Kidney (tissue), 19 donors: ENCODE data around the gene CCDC146. TPM values are rescaled to one million over a fixed set of nuclear protein-coding genes. Genes with fewer than 3 reads are reported as not detected.
"Not testable (repeated sequence)": the region's sequence is repeated elsewhere in the genome, so short reads cannot be mapped to it uniquely, and the experiment has no call there.

Source experiments
- DNase-seq, 5 donors: peaks; one replicate each; pipeline ENCODE4 v3.0.0-alpha.2; 2013 to 2020
- FAIRE-seq: peaks from 2 replicates; lab custom pipeline; 2012; peaks lifted over from hg19 to GRCh38; lab: Jason Lieb, UNC
- H3K27ac ChIP-seq, 2 donors: one replicate each; pipeline ENCODE4 v1.7.0; 2013; ENCODE audit warnings: low read depth in 2 of 2, low read length in 2 of 2, inconsistent platforms in 1 of 2
- H3K27me3 ChIP-seq: one replicate; pipeline ENCODE4 v1.7.1; 2013; ENCODE audit warnings: low read length, inconsistent platforms; ENCODE audit not compliant: control insufficient read depth, insufficient read depth
- H3K36me3 ChIP-seq, 3 donors: one replicate each; pipeline versions ENCODE4 v1.7.0 to v1.7.1; 2013; ENCODE audit warnings: low read length in 3 of 3, control low read depth in 1 of 3, inconsistent platforms in 1 of 3; ENCODE audit not compliant: insufficient read depth in 3 of 3, control insufficient read depth in 2 of 3
- H3K4me1 ChIP-seq, 3 donors: one replicate each; pipeline versions ENCODE4 v1.7.0 to v1.7.1; 2013; ENCODE audit warnings: low read length in 3 of 3, inconsistent platforms in 1 of 3, low read depth in 1 of 3; ENCODE audit not compliant: control insufficient read depth in 2 of 3, insufficient read depth in 2 of 3
- H3K4me3 ChIP-seq, 3 donors: one replicate each; pipeline versions ENCODE4 v1.7.0 to v1.8.1; 2013; ENCODE audit warnings: low read length in 3 of 3, control low read depth in 1 of 3, inconsistent platforms in 1 of 3
- H3K9ac ChIP-seq, 3 donors: one replicate each; pipeline versions ENCODE4 v1.7.0 to v1.7.1; 2013; ENCODE audit warnings: low read length in 3 of 3, control low read depth in 1 of 3, inconsistent platforms in 1 of 3
- H3K9me3 ChIP-seq, 3 donors: one replicate each; pipeline versions ENCODE4 v1.7.0 to v1.7.1; 2013; ENCODE audit warnings: low read length in 3 of 3, control low read depth in 1 of 3, inconsistent platforms in 1 of 3; ENCODE audit not compliant: control insufficient read depth in 2 of 3, insufficient read depth in 1 of 3
- intact Hi-C: fragments of 100-400 bp; cut with DNase I; formaldehyde crosslinking; loops from one replicate; pipeline ENCODE4 v1.11.1; 2022
- long read RNA-seq, 10 donors: library from polyadenylated mRNA in 1 of 10; unstranded in 1 of 10; transcript quantifications; one replicate each; pipeline ENCODE4 v2.0.0 and lab custom pipeline, GENCODE V29; 2021 to 2026
- polyA plus RNA-seq: library from polyadenylated mRNA; stranded (reverse); fragments of 350-450 nt; fragmentation: Illumina TruSeq; extraction: RNeasy Lipid Tissue Mini Kit (QIAGEN cat#74804); gene quantifications from one replicate; pipeline ENCODE4 v1.2.3, GENCODE V29; 2014; ENCODE audit warnings: low read depth, low replicate concordance; ENCODE audit not compliant: insufficient read depth
- total RNA-seq: library from RNA; stranded (reverse); fragmentation: NEBNext Ultra II Directional; extraction: Animal tissue kit (Norgen Biotek cat#: 25700); gene quantifications from one replicate; pipeline ENCODE4 v1.2.1, GENCODE V29; 2021
- donor health status: control.
- donor health status: control.
- donor health status: DM: yes; HTN: yes; CAD: no.
- donor health status: Normal renal cell carcinoma (clear cell type).

CCDC146 gene, protein sequence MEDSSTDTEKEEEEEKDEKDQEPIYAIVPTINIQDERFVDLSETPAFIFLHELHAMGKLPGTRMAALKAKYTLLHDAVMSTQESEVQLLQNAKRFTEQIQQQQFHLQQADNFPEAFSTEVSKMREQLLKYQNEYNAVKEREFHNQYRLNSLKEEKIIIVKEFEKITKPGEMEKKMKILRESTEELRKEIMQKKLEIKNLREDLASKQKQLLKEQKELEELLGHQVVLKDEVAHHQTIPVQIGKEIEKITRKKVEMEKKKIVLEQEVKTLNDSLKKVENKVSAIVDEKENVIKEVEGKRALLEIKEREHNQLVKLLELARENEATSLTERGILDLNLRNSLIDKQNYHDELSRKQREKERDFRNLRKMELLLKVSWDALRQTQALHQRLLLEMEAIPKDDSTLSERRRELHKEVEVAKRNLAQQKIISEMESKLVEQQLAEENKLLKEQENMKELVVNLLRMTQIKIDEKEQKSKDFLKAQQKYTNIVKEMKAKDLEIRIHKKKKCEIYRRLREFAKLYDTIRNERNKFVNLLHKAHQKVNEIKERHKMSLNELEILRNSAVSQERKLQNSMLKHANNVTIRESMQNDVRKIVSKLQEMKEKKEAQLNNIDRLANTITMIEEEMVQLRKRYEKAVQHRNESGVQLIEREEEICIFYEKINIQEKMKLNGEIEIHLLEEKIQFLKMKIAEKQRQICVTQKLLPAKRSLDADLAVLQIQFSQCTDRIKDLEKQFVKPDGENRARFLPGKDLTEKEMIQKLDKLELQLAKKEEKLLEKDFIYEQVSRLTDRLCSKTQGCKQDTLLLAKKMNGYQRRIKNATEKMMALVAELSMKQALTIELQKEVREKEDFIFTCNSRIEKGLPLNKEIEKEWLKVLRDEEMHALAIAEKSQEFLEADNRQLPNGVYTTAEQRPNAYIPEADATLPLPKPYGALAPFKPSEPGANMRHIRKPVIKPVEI
- total RNA-seq = 15.4 TPM
- polyA plus RNA-seq = 8.8 TPM
- long read RNA-seq, donor 1, partial matches to known transcripts = 0 of 2 reads
- long read RNA-seq, donor 1, other reads (novel, unspliced or antisense) = 0 of 2 reads
- long read RNA-seq, donor 2, partial matches to known transcripts = 0 of 2 reads
- long read RNA-seq, donor 2, other reads (novel, unspliced or antisense) = 0 of 2 reads
- long read RNA-seq, donor 3, transcript CCDC146-204 (5 exons, 1,554 nt) = major isoform, 5 of 7 reads
- long read RNA-seq, donor 3, partial matches to known transcripts = 0 of 7 reads
- long read RNA-seq, donor 3, other reads (novel, unspliced or antisense) = 0 of 7 reads
- long read RNA-seq, donor 4, transcript CCDC146-204 (5 exons, 1,554 nt) = major isoform, 6 of 84 reads
- long read RNA-seq, donor 4, partial matches to known transcripts = 77 of 84 reads
- long read RNA-seq, donor 4, other reads (novel, unspliced or antisense) = 0 of 84 reads
- long read RNA-seq, donor 5 = 0 reads
- long read RNA-seq, donor 6, partial matches to known transcripts = 0 of 5 reads
- long read RNA-seq, donor 6, other reads (novel, unspliced or antisense) = 0 of 5 reads
- long read RNA-seq, donor 7, partial matches to known transcripts = 4 of 9 reads
- long read RNA-seq, donor 7, other reads (novel, unspliced or antisense) = 3 of 9 reads
- long read RNA-seq, donor 8, partial matches to known transcripts = 0 of 4 reads
- long read RNA-seq, donor 8, other reads (novel, unspliced or antisense) = 0 of 4 reads
- long read RNA-seq, donor 9, partial matches to known transcripts = 0 of 1 reads
- long read RNA-seq, donor 9, other reads (novel, unspliced or antisense) = 0 of 1 reads
- long read RNA-seq, donor 10, partial matches to known transcripts = 0 of 4 reads
- long read RNA-seq, donor 10, other reads (novel, unspliced or antisense) = 0 of 4 reads

DNA sequence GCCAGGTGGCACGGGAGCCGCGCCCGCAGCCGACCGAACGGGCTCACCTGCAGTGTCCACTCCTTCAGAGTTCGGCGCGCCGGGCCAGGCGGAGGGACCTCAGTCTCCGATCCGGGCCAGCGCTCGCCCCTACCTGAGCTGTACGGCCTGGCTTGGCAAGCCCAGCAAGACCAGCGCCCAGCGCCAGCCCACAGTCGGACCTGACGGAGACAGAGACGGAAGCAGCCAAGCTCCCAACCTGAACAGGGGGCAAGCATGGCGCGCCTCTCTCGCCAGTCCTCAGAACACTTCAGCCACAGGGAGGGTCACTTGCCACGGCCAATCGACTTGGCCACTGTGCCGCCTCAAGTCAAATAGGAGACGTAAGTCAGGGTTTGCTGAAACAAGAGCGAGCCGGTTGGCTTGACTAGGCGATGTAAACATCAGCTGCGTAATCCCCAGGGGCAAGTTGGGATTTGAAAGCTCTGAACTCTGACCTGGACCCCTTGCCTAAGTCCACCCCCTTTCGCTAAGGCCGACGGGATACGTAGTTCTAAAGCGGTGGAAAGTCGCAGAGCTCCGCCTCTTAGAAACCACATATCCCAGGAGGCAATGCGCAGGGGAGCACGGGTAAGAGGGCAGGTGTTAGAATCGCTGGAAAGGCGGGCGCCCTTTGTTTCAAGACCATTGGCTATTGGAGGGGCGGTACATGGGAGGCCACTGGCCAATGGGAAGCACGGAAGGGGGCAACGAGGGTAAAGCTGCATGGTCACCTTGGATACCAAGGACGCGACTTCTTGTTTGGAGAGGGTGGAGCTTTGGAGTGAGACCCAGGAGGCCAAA, at the start of gene CCDC146:
CCDC146 (plus strand) TSS at position 756 of the 822 bp plus-strand sequence. CDS start 45,054 bp downstream, outside the sequence.
- H3K27me3 ChIP-seq, intact Hi-C loops, H3K4me1 ChIP-seq, H3K36me3 ChIP-seq, H3K9me3 ChIP-seq: not testable (repeated sequence)
- DNase-seq (peak; percentile 98 to 99 (median 99)), FAIRE-seq (peak; percentile 98)
- H3K27ac ChIP-seq = peak within 1 kb of the TSS; percentile 69 to 80
- peak within 1 kb of the TSS in 2 of 3 donors; percentile 58 to 81 for H3K9ac ChIP-seq
- peak within 1 kb of the TSS; percentile 75 to 89 (median 88) for H3K4me3 ChIP-seq

DNA sequence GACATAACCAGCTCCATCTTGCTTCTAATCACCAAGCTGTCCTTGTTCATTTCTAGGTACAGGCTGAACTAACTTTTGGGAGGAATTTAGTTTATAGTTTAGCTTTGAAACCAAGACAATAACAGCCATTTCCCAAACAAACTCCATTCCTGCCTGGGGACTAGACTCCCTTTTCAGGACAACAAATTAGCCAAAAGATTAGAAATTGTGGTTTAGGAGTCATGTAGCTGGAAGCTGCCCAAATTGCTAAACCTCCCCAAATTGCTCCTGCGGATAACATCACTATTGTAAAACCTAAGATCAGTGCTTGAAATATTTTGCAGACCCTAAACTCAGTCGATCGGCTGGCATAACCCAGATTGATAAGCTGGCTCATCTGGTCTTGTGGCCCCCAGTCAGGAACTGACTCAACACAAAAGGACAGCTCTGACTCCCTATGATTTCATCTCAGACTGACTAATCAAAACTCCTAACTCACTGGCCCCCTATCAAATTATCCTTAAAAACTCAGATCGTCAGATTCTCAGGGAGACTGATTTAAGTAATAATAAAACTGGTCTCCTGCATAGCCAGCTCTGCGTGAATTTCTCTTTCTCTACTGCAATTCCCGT, 47.5 kb upstream of the CCDC146 start:
- H3K27ac ChIP-seq, H3K9ac ChIP-seq, H3K36me3 ChIP-seq, H3K4me1 ChIP-seq, DNase-seq, FAIRE-seq, H3K4me3 ChIP-seq, H3K9me3 ChIP-seq, H3K27me3 ChIP-seq, intact Hi-C loops: not testable (repeated sequence)

DNA sequence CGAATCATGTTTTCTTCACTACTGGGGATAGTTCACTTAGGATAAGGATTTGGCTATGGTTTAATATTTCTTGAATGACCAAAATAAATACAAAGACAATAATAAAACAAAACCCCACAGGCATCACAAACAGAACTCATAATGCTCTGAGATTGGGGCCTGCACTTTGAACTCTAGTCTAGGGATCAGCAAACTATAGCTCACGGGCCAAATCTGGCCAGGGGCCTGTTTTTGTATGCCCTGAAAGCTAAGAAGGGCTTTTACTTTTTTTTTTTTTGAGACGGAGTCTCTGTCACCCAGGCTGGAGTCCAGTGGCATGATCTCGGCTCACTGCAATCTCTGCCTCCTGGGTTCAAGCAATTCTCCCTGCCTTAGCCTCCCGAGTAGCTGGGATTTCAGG, 45.4 kb upstream of the CCDC146 start:
- H3K4me1 ChIP-seq, H3K9ac ChIP-seq, H3K27me3 ChIP-seq, H3K9me3 ChIP-seq, FAIRE-seq, H3K4me3 ChIP-seq, H3K36me3 ChIP-seq, intact Hi-C loops, H3K27ac ChIP-seq, DNase-seq: not testable (repeated sequence)

DNA sequence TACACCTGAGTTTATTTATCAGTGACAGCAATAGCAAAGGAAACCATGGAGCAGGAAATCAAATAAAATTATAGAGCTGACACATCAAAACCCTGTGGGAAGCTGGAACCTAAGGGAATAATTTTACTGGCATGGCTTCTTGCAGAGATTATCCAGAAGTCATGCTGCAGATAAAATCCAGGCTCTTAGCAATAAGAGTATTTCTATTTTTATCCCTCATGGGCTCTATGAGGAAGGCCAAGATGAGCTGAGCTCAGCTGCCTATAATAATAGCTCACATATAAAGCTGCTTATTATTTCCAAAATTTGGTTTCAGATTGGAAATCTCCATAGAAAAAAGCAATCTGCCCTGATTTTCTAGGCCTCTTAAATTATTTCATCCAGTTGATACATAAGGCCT, 43.3 kb upstream of the CCDC146 start:
- DNase-seq, H3K36me3 ChIP-seq, H3K9me3 ChIP-seq, H3K4me1 ChIP-seq, H3K27ac ChIP-seq, H3K4me3 ChIP-seq, FAIRE-seq, H3K9ac ChIP-seq, H3K27me3 ChIP-seq, intact Hi-C loops: not testable (repeated sequence)

DNA sequence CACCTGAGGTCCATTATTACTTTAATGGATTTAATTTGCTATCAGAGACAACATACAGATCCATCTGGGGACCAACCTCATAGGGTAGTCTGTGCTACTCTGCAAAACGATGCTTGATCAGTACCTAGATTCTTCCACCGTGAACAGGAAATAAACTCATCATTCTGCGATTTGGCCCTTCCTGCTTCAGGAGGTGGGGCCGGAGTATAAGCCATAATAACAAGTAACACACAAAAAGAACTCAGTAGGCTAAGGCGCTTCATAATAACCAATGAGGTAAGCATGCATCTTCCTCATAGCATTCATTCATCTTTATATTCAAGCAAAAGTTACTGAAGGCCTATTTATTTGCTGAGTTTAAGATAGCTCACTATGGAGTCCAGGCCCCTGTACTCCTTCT, 42.8 kb upstream of the CCDC146 start:
- FAIRE-seq, H3K9me3 ChIP-seq, H3K27ac ChIP-seq, DNase-seq, H3K27me3 ChIP-seq, H3K36me3 ChIP-seq, H3K9ac ChIP-seq, intact Hi-C loops, H3K4me3 ChIP-seq, H3K4me1 ChIP-seq: not testable (repeated sequence)

DNA sequence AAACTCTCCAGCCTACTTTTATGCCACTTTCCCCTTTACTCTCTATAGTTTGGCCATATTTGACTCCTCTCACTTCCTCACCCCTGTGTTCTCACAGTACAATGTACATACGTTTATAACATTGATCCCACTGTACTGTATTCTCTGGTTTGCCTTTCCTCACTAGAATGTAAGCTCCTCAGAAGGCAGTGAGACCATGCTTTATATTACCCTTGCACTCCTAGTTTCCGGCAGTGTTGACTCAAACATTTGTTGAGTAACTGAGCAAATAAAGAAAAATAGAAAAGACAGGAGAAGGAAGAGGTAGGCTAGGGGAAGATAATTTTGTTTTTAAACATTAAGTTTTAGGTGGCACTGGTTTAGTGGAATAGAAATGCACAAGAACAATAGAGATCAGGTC, 42.2 kb upstream of the CCDC146 start:
- H3K9ac ChIP-seq, H3K4me1 ChIP-seq, H3K4me3 ChIP-seq, FAIRE-seq, H3K27ac ChIP-seq, H3K9me3 ChIP-seq, H3K36me3 ChIP-seq, intact Hi-C loops, H3K27me3 ChIP-seq, DNase-seq: not testable (repeated sequence)
